GM12878 (cell line): Measurements from ENCODE around the gene NR6A1. TPM values are rescaled to one million over a fixed set of nuclear protein-coding genes. Genes with fewer than 3 reads are reported as not detected.

Experiments used
- ATAC-seq: fragments of 200-7000 bp; cut with Tn5 transposase; 3 replicates; pipeline ENCODE4 v1.9.1; 2020; ENCODE audit warnings: mild to moderate bottlenecking, moderate library complexity
- BruUV-seq: library from RNA; stranded (reverse); fragments of 400-500 nt; replicated peaks from 2 replicates; lab custom pipeline; 2021; lab: Mats Ljungman, UMichigan
- CTCF ChIA-PET: fragments of 300-600 bp; sonication (Branson Sonifier 250); formaldehyde crosslinking; extraction: SDS; loops from one replicate; lab custom pipeline; 2021; ENCODE audit warnings: inconsistent platforms; lab: Yijun Ruan, JAX
- POLR2A ChIA-PET: fragments of 350-600 bp; formaldehyde crosslinking; extraction: SDS; loops from one replicate; lab custom pipeline; 2021; ENCODE audit warnings: inconsistent platforms; lab: Charles Lee
- RAD21 ChIA-PET: fragments of 300-600 bp; sonication (Branson Sonifier 250); formaldehyde crosslinking; loops from one replicate; lab custom pipeline; 2023; ENCODE audit warnings: antibody characterized with exemption; ENCODE audit not compliant: unreplicated experiment; lab: Charles Lee
- SMC1A ChIA-PET: fragments of 300-600 bp; sonication (Branson Sonifier 250); formaldehyde crosslinking; loops from one replicate; lab custom pipeline; 2023; ENCODE audit not compliant: unreplicated experiment, uncharacterized antibody; lab: Charles Lee
- DNase-seq: peaks from one replicate; pipeline ENCODE4 v3.0.0-alpha.2; 2011; ENCODE audit warnings: low read depth, low spot score
- FAIRE-seq: peaks from 3 replicates; lab custom pipeline; 2011; peaks lifted over from hg19 to GRCh38; lab: Jason Lieb, UNC
- H2AFZ ChIP-seq: 2 replicates; pipeline ENCODE4 v1.6.0; 2011; ENCODE audit warnings: low read depth, low read length, control low read depth; ENCODE audit not compliant: control insufficient read depth
- H3K27ac ChIP-seq: 2 replicates; pipeline ENCODE4 v1.5.1; 2011; ENCODE audit warnings: control low read depth; ENCODE audit not compliant: control insufficient read depth, insufficient read depth
- H3K27me3 ChIP-seq, 2 experiments: replicated peaks in 1 of 2; 2 replicates each; pipeline versions ENCODE4 v1.6.0 to v1.6.1; 2011; ENCODE audit warnings: low read length in 1 of 2; ENCODE audit not compliant: control insufficient read depth in 2 of 2, insufficient read depth in 2 of 2
- H3K36me3 ChIP-seq, 2 experiments: 2 replicates each; pipeline ENCODE4 v1.5.1; 2011; ENCODE audit warnings: low read length in 1 of 2; ENCODE audit not compliant: control insufficient read depth in 2 of 2, insufficient read depth in 2 of 2
- H3K4me1 ChIP-seq: 2 replicates; pipeline ENCODE4 v1.6.1; 2011; ENCODE audit warnings: mild to moderate bottlenecking, low read length, moderate library complexity, mixed read lengths; ENCODE audit not compliant: control insufficient read depth, insufficient read depth
- H3K4me2 ChIP-seq: 2 replicates; pipeline ENCODE4 v1.6.0; 2011; ENCODE audit warnings: control low read depth; ENCODE audit not compliant: control insufficient read depth, insufficient read depth
- H3K4me3 ChIP-seq: fragments of 200-600 bp; sonication (generic); 2 replicates; pipeline ENCODE4 v1.5.1; 2016
- H3K79me2 ChIP-seq: 2 replicates; pipeline ENCODE4 v1.6.0; 2011; ENCODE audit warnings: low read length; ENCODE audit not compliant: control insufficient read depth, insufficient read depth
- H3K9ac ChIP-seq: 2 replicates; pipeline ENCODE4 v1.8.0; 2011; ENCODE audit warnings: low read length, control low read depth, mixed read lengths; ENCODE audit not compliant: control insufficient read depth, insufficient read depth
- H3K9me3 ChIP-seq: replicated peaks from 3 replicates; pipeline ENCODE4 v1.5.1; 2011; ENCODE audit warnings: mild to moderate bottlenecking, low read length; ENCODE audit not compliant: control insufficient read depth, insufficient read depth
- H4K20me1 ChIP-seq: 2 replicates; pipeline ENCODE4 v1.6.0; 2011; ENCODE audit not compliant: control insufficient read depth, insufficient read depth
- BHLHE40 ChIP-seq, 2 experiments: fragments of 450-650 bp in 1 of 2; IDR thresholded peaks; 2 replicates each; pipeline ENCODE4 v1.6.1; 2011 to 2017; ENCODE audit warnings: low read depth in 2 of 2, borderline replicate concordance in 1 of 2, improper control_type of control experiment in 1 of 2, low read length in 1 of 2, mild to moderate bottlenecking in 1 of 2
- CEBPB ChIP-seq, 2 experiments: fragments of 150-350 bp in 1 of 2; IDR thresholded peaks; 2 replicates each; pipeline ENCODE4 v1.6.1; 2012 to 2014; ENCODE audit warnings: low read depth in 2 of 2, low read length in 2 of 2, borderline replicate concordance in 1 of 2, inconsistent platforms in 1 of 2
- CHD1 ChIP-seq: IDR thresholded peaks from 2 replicates; pipeline ENCODE4 v1.6.1; 2012; ENCODE audit warnings: low read depth, low read length, improper control_type of control experiment
- DPF2 ChIP-seq: fragments of 450-650 bp; IDR thresholded peaks from 2 replicates; pipeline ENCODE4 v1.6.1; 2017; ENCODE audit warnings: mild to moderate bottlenecking
- HDGF ChIP-seq: fragments of 450-650 bp; IDR thresholded peaks from 2 replicates; pipeline ENCODE4 v1.6.1; 2016; ENCODE audit warnings: antibody characterized with exemption
- MEF2A ChIP-seq: IDR thresholded peaks from 2 replicates; pipeline ENCODE4 v1.6.1; 2011; ENCODE audit warnings: low read depth, mild to moderate bottlenecking, low read length, moderate library complexity; ENCODE audit not compliant: insufficient read depth
- MTA2 ChIP-seq: fragments of 450-650 bp; IDR thresholded peaks from 2 replicates; pipeline ENCODE4 v1.6.1; 2016; ENCODE audit warnings: low read depth, mild to moderate bottlenecking, moderate library complexity
- NFIC ChIP-seq: IDR thresholded peaks from 2 replicates; pipeline ENCODE4 v1.6.1; 2012; ENCODE audit warnings: low read depth, mild to moderate bottlenecking, inconsistent platforms, low read length, moderate library complexity
- NR2F1 ChIP-seq: fragments of 450-650 bp; conservative IDR thresholded peaks from 2 replicates; pipeline ENCODE4 v1.6.1; 2017; ENCODE audit warnings: mild to moderate bottlenecking
- POLR2A ChIP-seq: IDR thresholded peaks from 2 replicates; pipeline ENCODE4 v1.6.1; 2011; ENCODE audit warnings: low read depth, mild to moderate bottlenecking, low read length
- RB1 ChIP-seq: fragments of 450-650 bp; formaldehyde crosslinking; IDR thresholded peaks from 2 replicates; pipeline ENCODE4 v1.6.1; 2017; ENCODE audit warnings: mild to moderate bottlenecking, borderline replicate concordance
- RBBP5 ChIP-seq: fragments of 200-600 bp; sonication (generic); conservative IDR thresholded peaks from 2 replicates; pipeline ENCODE4 v1.6.1; 2016
- REST ChIP-seq: IDR thresholded peaks from 2 replicates; pipeline ENCODE4 v1.6.1; 2012; ENCODE audit warnings: mild to moderate bottlenecking, low read depth, low read length
- ZBTB40 ChIP-seq: fragments of 450-650 bp; IDR thresholded peaks from 2 replicates; pipeline ENCODE4 v1.6.1; 2016; ENCODE audit warnings: mild to moderate bottlenecking, moderate library complexity, borderline replicate concordance
- ZZZ3 ChIP-seq: IDR thresholded peaks from 2 replicates; pipeline ENCODE4 v1.6.1; 2011; ENCODE audit warnings: low read depth; ENCODE audit not compliant: control insufficient read depth, insufficient read length
- WGBS: methylation state at CpG from one replicate; pipeline ENCODE4 v1.1.6; 2016; ENCODE audit warnings: low lambda C conversion rate; ENCODE audit not compliant: insufficient replicate concordance, insufficient coverage; ENCODE audit errors: missing lambda C conversion rate; 5-methylcytosine and 5-hydroxymethylcytosine counted together
- in situ Hi-C: fragments of 300-500 bp; cut with MboI; formaldehyde crosslinking; loops from 9 replicates; pipeline ENCODE4 v1.14.3; 2018; ENCODE audit warnings: mixed read lengths
- intact Hi-C: fragments of 100-400 bp; cut with micrococcal nuclease; formaldehyde crosslinking; loops from one replicate; pipeline ENCODE4 v1.14.2; 2022; ENCODE audit not compliant: unreplicated experiment
- polyA plus RNA-seq, 11 experiments: library from polyadenylated mRNA; depleted of rRNA in 4 of 11; unstranded in 6 of 11; stranded (reverse) in 5 of 11; fragments of >200 nt; fragmentation: Nextera tagmentation in 4 of 11; fragmentation: Illumina TruSeq in 1 of 11; extraction: Ambion mirVana in 4 of 11; extraction: Trizol in 1 of 11; gene quantifications; 1 replicate in 1 of 11; 2 replicates in 10 of 11; pipeline versions ENCODE4 v1.2.1 to v1.2.3, GENCODE V29; 2011 to 2016; ENCODE audit warnings: inconsistent platforms in 2 of 11, missing spikeins in 2 of 11, low read depth in 1 of 11
- total RNA-seq, 4 experiments: library from RNA; depleted of rRNA in 3 of 4; stranded (reverse); fragments of >200 nt in 3 of 4; fragmentation: Illumina TruSeq in 1 of 4; extraction: Trizol in 1 of 4; gene quantifications; 2 replicates each; pipeline versions ENCODE4 v1.2.1 to v1.2.3, GENCODE V29; 2013 to 2021
- TF ChIP-seq, protein P1 (sequence below): fragments of 450-650 bp; IDR thresholded peaks from 2 replicates; pipeline ENCODE4 v1.6.1; 2016; ENCODE audit warnings: mild to moderate bottlenecking
- TF ChIP-seq, protein P2 (sequence below): IDR thresholded peaks from 2 replicates; pipeline ENCODE4 v1.6.1; 2012; ENCODE audit warnings: low read depth, low read length, improper control_type of control experiment

Gene NR6A1
- total and polyA plus RNA-seq, 10 of the 15 experiments (the other 5 are each of a cell fraction or from before 2014, with no cell fraction given): 1.2 to 9.2 (median 4.6) TPM

DNA sequence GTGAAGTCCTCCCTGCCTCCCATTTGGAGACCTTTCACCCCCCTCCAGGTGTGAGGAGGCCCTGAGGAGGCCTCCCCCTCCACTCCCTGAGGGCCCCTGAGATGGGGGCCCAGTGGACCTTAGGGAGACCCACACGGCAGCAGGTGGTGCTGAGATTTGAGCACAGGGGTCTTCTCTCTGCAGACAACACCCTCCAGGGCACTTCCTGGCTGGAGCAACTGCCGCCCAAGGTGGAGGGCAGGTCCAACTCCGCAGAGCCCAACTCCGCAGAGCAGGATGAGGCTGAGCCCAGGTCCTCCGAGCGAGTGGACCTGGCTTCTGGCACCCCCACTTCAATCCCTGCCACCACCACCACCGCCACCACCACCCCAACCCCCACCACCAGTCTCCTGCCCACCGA lies 32.8 kb upstream of the NR6A1 start:
- 61% methylated on average over 6 of the region's 8 CpGs for WGBS
- Histone ChIP-seq H3K27ac (no peak overlapping the region), H3K4me1 (0 out of 2 replicates have a peak, but pooled peaks cover 2% of the 10 kb centered on the region), H3K36me3 (no peaks in the 10 kb centered on the region), H3K27me3 (no peaks in the 10 kb centered on the region), H3K4me3 (no peak overlapping the region), H4K20me1 (no peaks in the 10 kb centered on the region), H2AFZ (no peak overlapping the region), H3K9me3 (no peaks in the 10 kb centered on the region), H3K4me2 (no peak overlapping the region), H3K79me2 (no peaks in the 10 kb centered on the region), H3K9ac (no peak overlapping the region)
- ATAC-seq (no peak), FAIRE-seq (no peak), DNase-seq (no peak)
- BruUV-seq: no TSS peak
- CTCF ChIA-PET: interaction anchor here (1.4 kb wide), 1 partner anchor 9 kb away, joined by 3 read pairs; no protein-coding TSS in a partner anchor
- intact Hi-C loops (no loop called here), in situ Hi-C loops (no loop called here)
- SMC1A ChIA-PET: no interaction called here
- POLR2A ChIA-PET: no interaction called here
- RAD21 ChIA-PET: no interaction called here
- TF ChIP-seq MTA2 (no peak), NFIC (no peak), ZZZ3 (no peak), BHLHE40 (IDR thresholded peaks at IDR 0.05; ENCODE audit: borderline replicate concordance in 1 of 2, low read depth in 2 of 2, low read length in 1 of 2) (no peak), CEBPB (IDR thresholded peaks at IDR 0.05; ENCODE audit: borderline replicate concordance in 1 of 2, low read depth in 2 of 2, low read length in 2 of 2) (no peak), REST (no peak), MEF2A (no peak), RBBP5 (no peak), POLR2A (no peak), NR2F1 (no peak), CHD1 (no peak), DPF2 (no peak), HDGF (no peak), RB1 (no peak), ZBTB40 (no peak)
- TF ChIP-seq, protein P1, sequence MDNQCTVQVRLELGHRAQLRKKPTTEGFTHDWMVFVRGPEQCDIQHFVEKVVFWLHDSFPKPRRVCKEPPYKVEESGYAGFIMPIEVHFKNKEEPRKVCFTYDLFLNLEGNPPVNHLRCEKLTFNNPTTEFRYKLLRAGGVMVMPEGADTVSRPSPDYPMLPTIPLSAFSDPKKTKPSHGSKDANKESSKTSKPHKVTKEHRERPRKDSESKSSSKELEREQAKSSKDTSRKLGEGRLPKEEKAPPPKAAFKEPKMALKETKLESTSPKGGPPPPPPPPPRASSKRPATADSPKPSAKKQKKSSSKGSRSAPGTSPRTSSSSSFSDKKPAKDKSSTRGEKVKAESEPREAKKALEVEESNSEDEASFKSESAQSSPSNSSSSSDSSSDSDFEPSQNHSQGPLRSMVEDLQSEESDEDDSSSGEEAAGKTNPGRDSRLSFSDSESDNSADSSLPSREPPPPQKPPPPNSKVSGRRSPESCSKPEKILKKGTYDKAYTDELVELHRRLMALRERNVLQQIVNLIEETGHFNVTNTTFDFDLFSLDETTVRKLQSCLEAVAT: no peak
- TF ChIP-seq, protein P2, sequence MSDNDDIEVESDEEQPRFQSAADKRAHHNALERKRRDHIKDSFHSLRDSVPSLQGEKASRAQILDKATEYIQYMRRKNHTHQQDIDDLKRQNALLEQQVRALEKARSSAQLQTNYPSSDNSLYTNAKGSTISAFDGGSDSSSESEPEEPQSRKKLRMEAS: no peak
